ENCODE data around the gene TRIM6.

DNA sequence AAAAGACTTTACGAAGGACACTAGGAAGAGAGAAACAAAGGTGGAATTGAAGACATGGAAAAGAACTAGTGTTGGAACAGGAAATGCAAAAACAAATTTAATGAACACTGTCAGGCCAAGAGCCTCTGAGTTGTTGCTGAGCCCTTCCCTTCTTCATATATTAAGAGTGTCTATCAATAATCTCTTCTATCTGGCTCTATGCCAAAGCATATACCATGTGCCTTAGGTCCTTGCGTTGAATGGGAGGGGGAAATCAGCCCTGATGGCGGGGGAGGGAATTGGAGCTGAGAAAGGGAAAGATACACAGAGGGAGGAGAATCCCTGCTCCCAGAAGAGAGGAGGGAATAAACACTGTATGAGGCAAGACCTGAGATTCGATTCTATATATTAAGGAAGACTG is 21.3 kb upstream of the TRIM6 start:
- TF ChIP-seq YY1 (IDR thresholded peaks at IDR 0.05; ENCODE audit: low read depth): no peak
- no peak for TF ChIP-seq EP300 (IDR thresholded peaks at IDR 0.05; ENCODE audit: borderline replicate concordance)
- no peak for TF ChIP-seq EGR1 (IDR thresholded peaks at IDR 0.05)

Data from Ishikawa (cell line).